OCI-LY3 (cell line): Measurements from ENCODE around the gene ZNF175.

Experiments used
- H2AFZ ChIP-seq: fragments of 200-600, 300-600 bp; shearing (Covaris generic); 2 replicates; pipeline ENCODE4 v1.6.0; 2014; ENCODE audit warnings: antibody characterized with exemption, low read depth, low read length
- H3K27ac ChIP-seq: fragments of 200-600, 300-600 bp; sonication (generic); 2 replicates; pipeline ENCODE4 v1.5.1; 2014; ENCODE audit warnings: mild to moderate bottlenecking, low read length, moderate library complexity, mixed read lengths
- H3K27me3 ChIP-seq: fragments of 200-600, 300-600 bp; sonication (generic); 2 replicates; pipeline ENCODE4 v1.6.1; 2014; ENCODE audit warnings: low read depth, low read length, mixed read lengths
- H3K36me3 ChIP-seq: fragments of 200-600, 300-600 bp; sonication (generic); replicated peaks from 2 replicates; pipeline ENCODE3; 2014; ENCODE audit warnings: low read depth, low read length, mixed read lengths
- H3K4me1 ChIP-seq: fragments of 300-600, 200-600 bp; sonication (generic); 2 replicates; pipeline ENCODE4 v1.6.1; 2014; ENCODE audit warnings: low read length, mixed read lengths
- H3K4me2 ChIP-seq: fragments of 200-600, 300-600 bp; sonication (generic); 2 replicates; pipeline ENCODE4 v1.6.1; 2014; ENCODE audit warnings: low read length, mixed read lengths
- H3K4me3 ChIP-seq: fragments of 300-600, 200-600 bp; sonication (generic); 2 replicates; pipeline ENCODE4 v1.5.1; 2014; ENCODE audit warnings: antibody characterized with exemption, mild to moderate bottlenecking, low read length, moderate library complexity
- H3K79me2 ChIP-seq: fragments of 300-600, 200-600 bp; shearing (Covaris generic); 2 replicates; pipeline ENCODE4 v1.6.1; 2014; ENCODE audit warnings: mild to moderate bottlenecking, low read length, mixed read lengths
- H3K9ac ChIP-seq: fragments of 300-600, 200-600 bp; shearing (Covaris generic); 2 replicates; pipeline ENCODE4 v1.6.0; 2014; ENCODE audit warnings: mild to moderate bottlenecking, low read length, moderate library complexity
- H3K9me3 ChIP-seq: fragments of 200-600, 300-600 bp; shearing (Covaris generic); 2 replicates; pipeline ENCODE4 v1.6.1; 2014; ENCODE audit warnings: low read length, mixed read lengths; ENCODE audit not compliant: insufficient read depth
- H4K20me1 ChIP-seq: fragments of 200-600, 300-600 bp; sonication (generic); 2 replicates; pipeline ENCODE4 v1.6.1; 2016; ENCODE audit warnings: low read length, mixed read lengths; ENCODE audit not compliant: insufficient read depth
- EZH2phosphoT487 ChIP-seq: fragments of 200-600 bp; shearing (Covaris generic); IDR thresholded peaks from 2 replicates; pipeline ENCODE4 v1.6.1; 2018; ENCODE audit warnings: antibody characterized with exemption, mixed run types, low read depth
- TF ChIP-seq, protein P1 (sequence below): fragments of 200-600, 300-600 bp; sonication (generic); IDR thresholded peaks from 2 replicates; pipeline ENCODE4 v1.5.1; 2014; ENCODE audit warnings: antibody characterized with exemption, low read length, low read depth

The ZNF175 gene

GRCh38 chr19:51610576-51610975 lies 39.5 kb downstream of the ZNF175 start:
- H3K4me1 ChIP-seq = peaks cover 58% of the 10 kb centered on the region
- H2AFZ ChIP-seq = no peak overlapping the region
- TF ChIP-seq, protein P1, sequence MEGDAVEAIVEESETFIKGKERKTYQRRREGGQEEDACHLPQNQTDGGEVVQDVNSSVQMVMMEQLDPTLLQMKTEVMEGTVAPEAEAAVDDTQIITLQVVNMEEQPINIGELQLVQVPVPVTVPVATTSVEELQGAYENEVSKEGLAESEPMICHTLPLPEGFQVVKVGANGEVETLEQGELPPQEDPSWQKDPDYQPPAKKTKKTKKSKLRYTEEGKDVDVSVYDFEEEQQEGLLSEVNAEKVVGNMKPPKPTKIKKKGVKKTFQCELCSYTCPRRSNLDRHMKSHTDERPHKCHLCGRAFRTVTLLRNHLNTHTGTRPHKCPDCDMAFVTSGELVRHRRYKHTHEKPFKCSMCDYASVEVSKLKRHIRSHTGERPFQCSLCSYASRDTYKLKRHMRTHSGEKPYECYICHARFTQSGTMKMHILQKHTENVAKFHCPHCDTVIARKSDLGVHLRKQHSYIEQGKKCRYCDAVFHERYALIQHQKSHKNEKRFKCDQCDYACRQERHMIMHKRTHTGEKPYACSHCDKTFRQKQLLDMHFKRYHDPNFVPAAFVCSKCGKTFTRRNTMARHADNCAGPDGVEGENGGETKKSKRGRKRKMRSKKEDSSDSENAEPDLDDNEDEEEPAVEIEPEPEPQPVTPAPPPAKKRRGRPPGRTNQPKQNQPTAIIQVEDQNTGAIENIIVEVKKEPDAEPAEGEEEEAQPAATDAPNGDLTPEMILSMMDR = no peak
- no peak for TF ChIP-seq EZH2phosphoT487
- H3K79me2 ChIP-seq = no peaks in the 10 kb centered on the region
- H3K9ac ChIP-seq = no peak overlapping the region
- H3K27me3 ChIP-seq = peaks cover 72% of the 10 kb centered on the region
- H3K4me3 ChIP-seq = no peak overlapping the region
- peaks cover 16% of the 10 kb centered on the region for H3K9me3 ChIP-seq
- no peak overlapping the region for H3K27ac ChIP-seq
- peak overlapping the region; percentile 34 for H3K4me2 ChIP-seq
- no peaks in the 10 kb centered on the region for H4K20me1 ChIP-seq
- H3K36me3 ChIP-seq = peaks cover 21% of the 10 kb centered on the region

GRCh38 chr19:51614789-51615188 lies 43.7 kb downstream of the ZNF175 start:
- H3K9me3 ChIP-seq = peaks cover 16% of the 10 kb centered on the region
- no peak overlapping the region for H3K4me2 ChIP-seq
- TF ChIP-seq, protein P1 = no peak
- TF ChIP-seq EZH2phosphoT487 = no peak
- no peak overlapping the region for H2AFZ ChIP-seq
- H3K9ac ChIP-seq = no peak overlapping the region
- H3K27ac ChIP-seq = no peak overlapping the region
- H3K36me3 ChIP-seq = peaks cover 14% of the 10 kb centered on the region
- H3K27me3 ChIP-seq = peaks cover 72% of the 10 kb centered on the region
- H3K79me2 ChIP-seq = no peaks in the 10 kb centered on the region
- H4K20me1 ChIP-seq = no peaks in the 10 kb centered on the region
- H3K4me3 ChIP-seq = no peak overlapping the region
- H3K4me1 ChIP-seq = peaks cover 51% of the 10 kb centered on the region

GRCh38 chr19:51615991-51616390 lies 44.9 kb downstream of the ZNF175 start:
- H3K79me2 ChIP-seq = no peaks in the 10 kb centered on the region
- H2AFZ ChIP-seq = no peak overlapping the region
- H3K4me1 ChIP-seq = peaks cover 50% of the 10 kb centered on the region
- peaks cover 16% of the 10 kb centered on the region for H3K9me3 ChIP-seq
- H4K20me1 ChIP-seq = no peaks in the 10 kb centered on the region
- peaks cover 69% of the 10 kb centered on the region for H3K27me3 ChIP-seq
- no peak for TF ChIP-seq EZH2phosphoT487
- TF ChIP-seq, protein P1 = no peak
- no peak overlapping the region for H3K27ac ChIP-seq
- H3K4me2 ChIP-seq = peak overlapping the region; percentile 26
- H3K4me3 ChIP-seq = no peak overlapping the region
- peaks cover 14% of the 10 kb centered on the region for H3K36me3 ChIP-seq
- no peak overlapping the region for H3K9ac ChIP-seq

- Histone ChIP-seq H4K20me1 (no peaks in the 10 kb centered on the region), H3K4me2 (peak overlapping the region; percentile 58), H3K9me3 (no peaks in the 10 kb centered on the region), H3K4me3 (0 out of 2 replicates have a peak overlapping the region, but pooled peaks have one; percentile 6), H2AFZ (no peak overlapping the region), H3K27ac (peak overlapping the region; percentile 41), H3K4me1 (peaks cover 36% of the 10 kb centered on the region), H3K9ac (no peak overlapping the region), H3K36me3 (no peaks in the 10 kb centered on the region), H3K79me2 (no peaks in the 10 kb centered on the region), H3K27me3 (peaks cover 53% of the 10 kb centered on the region)
- peak; percentile 72; the same call in 1 of the 2 replicates for TF ChIP-seq EZH2phosphoT487
- TF ChIP-seq, protein P1 = no peak
Observed at GRCh38 chr19:51621178-51621577, 50.1 kb downstream of the ZNF175 start.
